Upper lobe of left lung (tissue), 6 donors: Measurements from ENCODE around the gene ATXN1. TPM values are rescaled to one million over a fixed set of nuclear protein-coding genes. Genes with fewer than 3 reads are reported as not detected.

Experiments used
- ATAC-seq, 2 donors: fragments of 200-7000 bp; cut with Tn5 transposase; one replicate each; pipeline ENCODE4 v1.9.1; 2022; ENCODE audit warnings: mild to moderate bottlenecking in 2 of 2, moderate library complexity in 2 of 2; ENCODE audit not compliant: low FRiP score in 2 of 2
- DNase-seq, 2 donors: peaks; one replicate each; pipeline ENCODE4 v3.0.0-alpha.2; 2019 to 2020
- H3K27ac ChIP-seq, 4 donors: fragments of 200-600 bp; sonication (generic); one replicate each; pipeline ENCODE4 v1.5.1; 2016 to 2019
- H3K27me3 ChIP-seq, 4 donors: fragments of 200-600 bp; sonication (generic); one replicate each; pipeline ENCODE4 v1.5.1; 2017 to 2019
- H3K36me3 ChIP-seq, 4 donors: fragments of 200-600 bp; sonication (generic); one replicate each; pipeline ENCODE4 v1.5.1; 2016 to 2019
- H3K4me1 ChIP-seq, 4 donors: fragments of 200-600 bp; sonication (generic); one replicate each; pipeline ENCODE4 v1.5.1; 2018 to 2019
- H3K4me3 ChIP-seq, 4 donors: fragments of 200-600 bp; sonication (generic); one replicate each; pipeline ENCODE4 v1.5.1; 2017 to 2019; ENCODE audit warnings: mild to moderate bottlenecking in 2 of 4, moderate library complexity in 1 of 4
- H3K9me3 ChIP-seq, 4 donors: fragments of 200-600 bp; sonication (generic); one replicate each; pipeline ENCODE4 v1.5.1; 2018 to 2019
- EP300 ChIP-seq, 4 donors: sonication (generic); formaldehyde crosslinking; IDR thresholded peaks; one replicate each; pipeline ENCODE4 v1.5.1; 2017; ENCODE audit warnings: antibody characterized with exemption in 4 of 4, control low read depth in 2 of 4
- POLR2A ChIP-seq, 4 donors: fragments of 450-650 bp; IDR thresholded peaks; one replicate each; pipeline ENCODE4 v1.5.1; 2016 to 2017; ENCODE audit warnings: antibody characterized with exemption in 4 of 4, mild to moderate bottlenecking in 2 of 4
- POLR2AphosphoS5 ChIP-seq, 2 donors: sonication (generic); formaldehyde crosslinking; IDR thresholded peaks; one replicate each; pipeline ENCODE4 v1.5.1; 2017; ENCODE audit warnings: antibody characterized with exemption in 2 of 2
- WGBS, 2 donors: methylation state at CpG; one replicate each; pipeline ENCODE4 v1.1.5; 2017 to 2018; 5-methylcytosine and 5-hydroxymethylcytosine counted together
- total RNA-seq, 6 donors: library from RNA; depleted of rRNA in 4 of 6; stranded (reverse); fragments of >200 nt in 4 of 6; gene quantifications; one replicate each; pipeline versions ENCODE4 v1.1.0 to v1.2.1, GENCODE V29; 2016 to 2021
- TF ChIP-seq, protein P1 (sequence below), 6 experiments: fragments of 450-650 bp in 4 of 6; fragments of 200-600 bp in 2 of 6; sonication (generic) in 2 of 6; IDR thresholded peaks; one replicate each; pipeline ENCODE4 v1.5.1; 2016 to 2019; ENCODE audit warnings: antibody characterized with exemption in 6 of 6
- donor health status: DM: no; HTN: no; CAD: no; lungs with moderate emphysema.
- donor health status: DM: no; HTN: yes; CAD: no; lungs with severe emphysema.

ATXN1 gene
- total RNA-seq, 6 donors from 2014 or later: 44.2 to 106 (median 71.7) TPM

GRCh38 chr6:16635291-16635809 lies 125.9 kb downstream of the ATXN1 start:
- 76 to 86% methylated on average over 4 of the region's 4 CpGs for WGBS, 2 donors
- no peak overlapping the region for H3K4me3 ChIP-seq
- H3K9me3 ChIP-seq: no peaks in the 10 kb centered on the region
- H3K27me3 ChIP-seq: no peaks in the 10 kb centered on the region
- TF ChIP-seq, protein P1, sequence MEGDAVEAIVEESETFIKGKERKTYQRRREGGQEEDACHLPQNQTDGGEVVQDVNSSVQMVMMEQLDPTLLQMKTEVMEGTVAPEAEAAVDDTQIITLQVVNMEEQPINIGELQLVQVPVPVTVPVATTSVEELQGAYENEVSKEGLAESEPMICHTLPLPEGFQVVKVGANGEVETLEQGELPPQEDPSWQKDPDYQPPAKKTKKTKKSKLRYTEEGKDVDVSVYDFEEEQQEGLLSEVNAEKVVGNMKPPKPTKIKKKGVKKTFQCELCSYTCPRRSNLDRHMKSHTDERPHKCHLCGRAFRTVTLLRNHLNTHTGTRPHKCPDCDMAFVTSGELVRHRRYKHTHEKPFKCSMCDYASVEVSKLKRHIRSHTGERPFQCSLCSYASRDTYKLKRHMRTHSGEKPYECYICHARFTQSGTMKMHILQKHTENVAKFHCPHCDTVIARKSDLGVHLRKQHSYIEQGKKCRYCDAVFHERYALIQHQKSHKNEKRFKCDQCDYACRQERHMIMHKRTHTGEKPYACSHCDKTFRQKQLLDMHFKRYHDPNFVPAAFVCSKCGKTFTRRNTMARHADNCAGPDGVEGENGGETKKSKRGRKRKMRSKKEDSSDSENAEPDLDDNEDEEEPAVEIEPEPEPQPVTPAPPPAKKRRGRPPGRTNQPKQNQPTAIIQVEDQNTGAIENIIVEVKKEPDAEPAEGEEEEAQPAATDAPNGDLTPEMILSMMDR (IDR thresholded peaks at IDR 0.05): no peak
- no peak for TF ChIP-seq POLR2AphosphoS5 (IDR thresholded peaks at IDR 0.05)
- no peak for TF ChIP-seq POLR2A (IDR thresholded peaks at IDR 0.05)
- TF ChIP-seq EP300 (IDR thresholded peaks at IDR 0.05): no peak
- ATAC-seq (no peak), DNase-seq (no peak)
- no peak overlapping the region for H3K27ac ChIP-seq
- peaks cover 0 to 2% (median 0%) of the 10 kb centered on the region in 4 donors for H3K36me3 ChIP-seq
- peaks cover 0 to 9% (median 4%) of the 10 kb centered on the region in 4 donors for H3K4me1 ChIP-seq

DNA sequence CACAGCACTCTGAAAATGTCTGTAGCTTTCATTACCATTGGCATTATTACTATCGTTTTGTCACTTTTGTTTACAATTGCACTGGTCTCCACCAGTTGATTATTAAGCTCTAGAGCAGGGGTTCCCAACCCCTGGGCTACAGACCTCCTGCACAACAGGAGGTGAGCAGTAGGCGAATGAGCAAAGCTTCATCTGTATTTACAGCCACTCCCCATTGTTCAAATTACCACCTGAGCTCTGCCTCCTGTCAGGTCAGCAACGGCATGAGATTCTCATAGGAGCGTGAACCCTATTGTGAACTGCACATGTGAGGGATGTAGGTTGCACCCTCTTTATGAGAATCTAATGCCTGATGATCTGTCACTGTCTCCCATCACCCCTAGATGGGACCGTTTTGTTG lies 126.4 kb downstream of the ATXN1 start:
- Histone ChIP-seq H3K4me1 (peaks cover 0 to 9% (median 4%) of the 10 kb centered on the region in 4 donors), H3K9me3 (no peaks in the 10 kb centered on the region), H3K36me3 (peaks cover 0 to 3% (median 1%) of the 10 kb centered on the region in 4 donors), H3K27ac (no peak overlapping the region), H3K27me3 (no peaks in the 10 kb centered on the region), H3K4me3 (no peak overlapping the region)
- no peak for DNase-seq
- WGBS, 2 donors: 79 to 84% methylated on average over 5 of the region's 5 CpGs
- TF ChIP-seq EP300 (IDR thresholded peaks at IDR 0.05): no peak
- TF ChIP-seq, protein P1 (IDR thresholded peaks at IDR 0.05): no peak
- no peak for TF ChIP-seq POLR2AphosphoS5 (IDR thresholded peaks at IDR 0.05)
- no peak for ATAC-seq

DNA sequence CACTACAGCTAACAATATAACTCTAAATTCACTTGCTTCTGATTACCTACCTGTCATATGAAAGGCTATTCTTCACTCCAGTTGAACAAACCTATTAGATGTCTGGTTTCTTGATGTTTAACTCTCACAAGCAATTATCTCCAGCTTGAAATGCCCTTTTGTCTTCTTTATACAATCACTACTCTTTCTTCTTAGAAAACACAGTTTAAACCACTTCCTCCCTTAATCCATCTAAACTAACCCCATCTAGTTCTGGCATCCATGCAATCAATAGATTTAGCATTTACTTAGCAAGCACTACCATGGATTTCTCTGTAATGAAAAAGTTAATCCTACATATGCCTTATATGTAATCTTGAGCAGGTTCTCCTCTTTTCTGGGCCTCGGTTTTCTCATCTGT lies 127.3 kb downstream of the ATXN1 start:
- no peak overlapping the region for H3K4me3 ChIP-seq
- no peak for TF ChIP-seq POLR2A (IDR thresholded peaks at IDR 0.05)
- TF ChIP-seq, protein P1 (IDR thresholded peaks at IDR 0.05): no peak
- no peak for TF ChIP-seq POLR2AphosphoS5 (IDR thresholded peaks at IDR 0.05)
- TF ChIP-seq EP300 (IDR thresholded peaks at IDR 0.05): no peak
- no peaks in the 10 kb centered on the region for H3K27me3 ChIP-seq
- no peaks in the 10 kb centered on the region for H3K9me3 ChIP-seq
- no peak overlapping the region for H3K27ac ChIP-seq
- H3K36me3 ChIP-seq: peaks cover 0 to 3% (median 1%) of the 10 kb centered on the region in 4 donors
- no peak for DNase-seq
- WGBS, 2 donors: 85 to 94% methylated on average over 1 of the region's 1 CpG
- ATAC-seq: no peak
- peaks cover 0 to 9% (median 4%) of the 10 kb centered on the region in 4 donors for H3K4me1 ChIP-seq

DNA sequence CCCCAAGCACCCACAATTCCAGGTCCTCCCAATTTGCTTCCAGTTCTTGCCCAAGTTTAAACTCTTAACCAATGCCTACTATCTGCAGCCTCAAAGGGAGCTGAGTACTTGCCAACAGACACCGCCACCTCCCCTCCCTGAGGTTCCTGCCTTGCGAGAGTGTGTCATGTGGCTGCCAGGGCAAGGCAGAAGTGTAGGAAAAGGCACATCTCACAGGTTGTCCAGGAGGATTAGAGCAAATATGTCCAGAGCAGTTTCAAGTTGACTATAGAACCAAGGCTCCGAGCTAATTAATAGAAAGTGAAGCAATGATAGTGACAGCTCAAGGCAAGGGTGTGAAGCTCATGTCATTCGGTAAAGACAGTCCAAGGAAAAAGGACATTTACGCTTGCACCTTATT lies 127.8 kb downstream of the ATXN1 start:
- DNase-seq (no peak), ATAC-seq (no peak)
- 84 to 85% methylated on average over 5 of the region's 5 CpGs for WGBS, 2 donors
- Histone ChIP-seq H3K4me3 (no peak overlapping the region), H3K4me1 (peaks cover 0 to 9% (median 4%) of the 10 kb centered on the region in 4 donors), H3K36me3 (peaks cover 0 to 3% (median under 1%) of the 10 kb centered on the region in 4 donors), H3K9me3 (no peaks in the 10 kb centered on the region), H3K27ac (no peak overlapping the region), H3K27me3 (no peaks in the 10 kb centered on the region)
- TF ChIP-seq POLR2AphosphoS5 (IDR thresholded peaks at IDR 0.05) (no peak), EP300 (IDR thresholded peaks at IDR 0.05) (no peak), POLR2A (IDR thresholded peaks at IDR 0.05) (no peak)
- TF ChIP-seq, protein P1 (IDR thresholded peaks at IDR 0.05): no peak

GRCh38 chr6:16632101-16632500 lies 129.2 kb downstream of the ATXN1 start:
- TF ChIP-seq, protein P1 (IDR thresholded peaks at IDR 0.05): no peak
- no peak for TF ChIP-seq POLR2A (IDR thresholded peaks at IDR 0.05)
- TF ChIP-seq EP300 (IDR thresholded peaks at IDR 0.05): no peak
- TF ChIP-seq POLR2AphosphoS5 (IDR thresholded peaks at IDR 0.05): no peak
- H3K27me3 ChIP-seq: no peaks in the 10 kb centered on the region
- no peak overlapping the region for H3K4me3 ChIP-seq
- no peak for DNase-seq
- no peak overlapping the region for H3K27ac ChIP-seq
- 61 to 64% methylated on average over 4 of the region's 4 CpGs for WGBS, 2 donors
- H3K36me3 ChIP-seq: peaks cover 0 to 3% (median 0%) of the 10 kb centered on the region in 4 donors
- H3K9me3 ChIP-seq: no peaks in the 10 kb centered on the region
- no peak for ATAC-seq
- H3K4me1 ChIP-seq: peaks cover 0 to 9% (median 4%) of the 10 kb centered on the region in 4 donors
